ENCODE data around the gene BBS9. TPM values are rescaled to one million over a fixed set of nuclear protein-coding genes. Genes with fewer than 3 reads are reported as not detected.
"Not testable (repeated sequence)": the region's sequence is repeated elsewhere in the genome, so short reads cannot be mapped to it uniquely, and the experiment has no call there.

Gene BBS9
- total and polyA plus RNA-seq, 11 donors: 7.4 to 29.3 (median 11.3) TPM

GRCh38 chr7:33251301-33251700, 121.9 kb downstream of the BBS9 start:
- Histone ChIP-seq H3K27ac (no peak overlapping the region), H3K36me3 (no peaks in the 10 kb centered on the region), H3K27me3 (no peaks in the 10 kb centered on the region), H3K4me1 (peaks cover 0 to 11% (median 0%) of the 10 kb centered on the region in 12 donors), H3K4me3 (no peak overlapping the region), H3K9me3 (peaks cover 0 to 7% (median 0%) of the 10 kb centered on the region in 12 donors)
- TF ChIP-seq CTCF (IDR thresholded peaks at IDR 0.05): no peak
- no peak for TF ChIP-seq POLR2A (IDR thresholded peaks at IDR 0.05)
- ATAC-seq: no peak
- intact Hi-C loops (cut with DNase I): no loop called here
- DNase-seq: no peak

- ATAC-seq: no peak
- no peak overlapping the region for H3K4me3 ChIP-seq
Observed at GRCh38 chr7:33258491-33258951, 129.2 kb downstream of the BBS9 start.

DNA sequence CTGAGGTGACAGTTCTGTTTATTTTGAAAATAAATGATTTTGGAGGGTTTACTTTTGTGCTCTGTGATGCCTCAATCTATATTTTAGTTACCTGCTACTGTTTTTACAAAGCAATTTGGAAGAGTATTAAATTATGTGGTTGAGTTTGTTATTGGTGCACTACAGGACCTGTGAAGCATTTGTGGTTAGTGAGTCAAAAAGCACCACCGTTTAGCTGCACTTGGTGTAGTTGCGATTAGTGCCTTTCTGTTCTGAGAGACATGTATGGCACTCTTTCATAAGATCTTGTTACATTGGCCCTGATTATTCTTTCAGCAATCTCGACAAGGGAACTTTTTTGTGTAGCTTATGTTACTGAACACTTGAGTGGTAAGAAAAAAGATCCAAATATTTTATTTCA, 132.2 kb downstream of the BBS9 start:
- ATAC-seq (no peak), DNase-seq (no peak)
- Histone ChIP-seq H3K27me3 (no peaks in the 10 kb centered on the region), H3K27ac (no peak overlapping the region), H3K9me3 (no peaks in the 10 kb centered on the region), H3K4me3 (no peak overlapping the region), H3K4me1 (no peaks in the 10 kb centered on the region), H3K36me3 (no peaks in the 10 kb centered on the region)
- no peak for TF ChIP-seq CTCF (IDR thresholded peaks at IDR 0.05)
- intact Hi-C loops (cut with DNase I): no loop called here
- 76 to 85% (median 82%) methylated on average over 3 of the region's 3 CpGs for WGBS, 4 donors

More at GRCh38 chr7:33258491-33258951, 129.2 kb downstream of the BBS9 start:
- TF ChIP-seq CTCF (IDR thresholded peaks at IDR 0.05) (no peak), POLR2A (IDR thresholded peaks at IDR 0.05) (no peak)
- intact Hi-C loops (cut with DNase I): no loop called here
- Histone ChIP-seq H3K27me3 (no peaks in the 10 kb centered on the region), H3K4me1 (no peaks in the 10 kb centered on the region), H3K9me3 (no peaks in the 10 kb centered on the region), H3K36me3 (no peaks in the 10 kb centered on the region), H3K27ac (no peak overlapping the region)
- no peak for DNase-seq

DNA sequence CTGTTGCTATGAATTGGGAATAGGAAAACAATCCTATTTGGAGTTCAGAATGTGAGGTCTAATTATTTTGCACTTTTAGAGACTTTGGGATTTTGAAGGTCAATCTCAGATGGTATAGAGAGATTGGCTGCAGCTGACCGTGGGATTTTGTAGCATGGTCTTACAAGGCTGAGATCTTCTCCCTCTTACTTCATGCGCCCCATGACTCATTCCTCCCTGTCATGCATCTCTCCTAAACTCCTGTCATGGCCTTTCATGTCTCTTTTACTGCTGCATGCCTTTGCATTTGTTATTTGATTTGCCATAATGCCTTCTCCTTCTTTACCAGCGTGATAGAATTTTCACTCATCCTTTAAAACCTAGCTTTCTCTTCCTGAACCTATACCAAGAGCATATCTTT, 133.1 kb downstream of the BBS9 start:
- H3K27me3 ChIP-seq: no peaks in the 10 kb centered on the region
- TF ChIP-seq CTCF (IDR thresholded peaks at IDR 0.05) (no peak), POLR2A (IDR thresholded peaks at IDR 0.05) (no peak)
- intact Hi-C loops (cut with DNase I): no loop called here
- H3K4me3 ChIP-seq: no peak overlapping the region
- DNase-seq (no peak), ATAC-seq (no peak)
- no peak overlapping the region for H3K27ac ChIP-seq
- H3K36me3 ChIP-seq: no peaks in the 10 kb centered on the region
- H3K9me3 ChIP-seq: no peaks in the 10 kb centered on the region
- no peaks in the 10 kb centered on the region for H3K4me1 ChIP-seq
- WGBS, 4 donors: 92 to 97% (median 94%) methylated on average over 3 of the region's 3 CpGs

- ATAC-seq; intact Hi-C loops (cut with DNase I); H3K4me3 ChIP-seq; H3K27ac ChIP-seq; H3K4me1 ChIP-seq; H3K27me3 ChIP-seq; DNase-seq: not testable (repeated sequence)
- peaks cover 0 to 15% (median 0%) of the 10 kb centered on the region in 9 donors for H3K36me3 ChIP-seq
- peaks cover 0 to 11% (median 1%) of the 10 kb centered on the region in 12 donors for H3K9me3 ChIP-seq
- 97 to 99% (median 98%) methylated on average over 4 of the region's 4 CpGs for WGBS, 4 donors
Observed at GRCh38 chr7:33271839-33272371, 142.5 kb downstream of the BBS9 start.

Data from heart left ventricle (tissue), 16 donors.